ENCODE measurements around the gene PHF21A.

The PHF21A gene

GRCh38 chr11:45936511-45937054, 184.7 kb downstream of the PHF21A start:
- in situ Hi-C loops (cut with MboI; ENCODE audit: low sequenced_read_pairs) = no loop called here

GRCh38 chr11:45935349-45936064, 185.7 kb downstream of the PHF21A start:
- in situ Hi-C loops (cut with MboI; ENCODE audit: low sequenced_read_pairs) = no loop called here

GRCh38 chr11:45934580-45935318, 186.5 kb downstream of the PHF21A start:
- in situ Hi-C loops (cut with MboI; ENCODE audit: low sequenced_read_pairs) = no loop called here

- in situ Hi-C loops (cut with MboI; ENCODE audit: low sequenced_read_pairs) = no loop called here
Measured at GRCh38 chr11:45933846-45934579, 187.2 kb downstream of the PHF21A start.

GRCh38 chr11:45933131-45933831, 188.0 kb downstream of the PHF21A start:
- in situ Hi-C loops (cut with MboI; ENCODE audit: low sequenced_read_pairs) = no loop called here

- in situ Hi-C loops (cut with MboI; ENCODE audit: low sequenced_read_pairs) = no loop called here
Measured at GRCh38 chr11:45932217-45932616, 189.0 kb downstream of the PHF21A start.

GRCh38 chr11:45931739-45932138, 189.5 kb downstream of the PHF21A start:
- in situ Hi-C loops (cut with MboI; ENCODE audit: low sequenced_read_pairs) = no loop called here

GRCh38 chr11:45930951-45931570, 190.2 kb downstream of the PHF21A start:
- in situ Hi-C loops (cut with MboI; ENCODE audit: low sequenced_read_pairs) = no loop called here

GRCh38 chr11:45930031-45930794, 191.0 kb downstream of the PHF21A start:
- in situ Hi-C loops (cut with MboI; ENCODE audit: low sequenced_read_pairs) = no loop called here

- in situ Hi-C loops (cut with MboI; ENCODE audit: low sequenced_read_pairs) = no loop called here
Measured at GRCh38 chr11:45929486-45930030, 191.7 kb downstream of the PHF21A start.

- in situ Hi-C loops (cut with MboI; ENCODE audit: low sequenced_read_pairs) = no loop called here
Measured at GRCh38 chr11:45928535-45929215, 192.6 kb downstream of the PHF21A start.

GRCh38 chr11:45927684-45928413, 193.4 kb downstream of the PHF21A start:
- in situ Hi-C loops (cut with MboI; ENCODE audit: low sequenced_read_pairs) = no loop called here

GRCh38 chr11:45927332-45927683, 193.9 kb downstream of the PHF21A start:
- in situ Hi-C loops (cut with MboI; ENCODE audit: low sequenced_read_pairs) = no loop called here

GRCh38 chr11:45926536-45927331, 194.5 kb downstream of the PHF21A start:
- in situ Hi-C loops (cut with MboI; ENCODE audit: low sequenced_read_pairs) = no loop called here

GRCh38 chr11:45926001-45926401, 195.3 kb downstream of the PHF21A start:
- in situ Hi-C loops (cut with MboI; ENCODE audit: low sequenced_read_pairs) = no loop called here

- in situ Hi-C loops (cut with MboI; ENCODE audit: low sequenced_read_pairs) = no loop called here
Measured at GRCh38 chr11:45925550-45925949, 195.7 kb downstream of the PHF21A start.

GRCh38 chr11:45924927-45925326, 196.3 kb downstream of the PHF21A start:
- in situ Hi-C loops (cut with MboI; ENCODE audit: low sequenced_read_pairs) = no loop called here
